Ishikawa (cell line): ENCODE measurements around the gene CAMK1D.

Source experiments
- CEBPB ChIP-seq: IDR thresholded peaks from 2 replicates; pipeline ENCODE4 v1.6.1; 2012
- CREB1 ChIP-seq: IDR thresholded peaks from 2 replicates; pipeline ENCODE4 v1.6.1; 2012; ENCODE audit warnings: low read depth
- EGR1 ChIP-seq: IDR thresholded peaks from 2 replicates; pipeline ENCODE4 v1.6.1; 2012
- EP300 ChIP-seq: IDR thresholded peaks from 2 replicates; pipeline ENCODE4 v1.6.1; 2012; ENCODE audit warnings: borderline replicate concordance
- FOXM1 ChIP-seq: IDR thresholded peaks from 2 replicates; pipeline ENCODE4 v1.6.1; 2012; ENCODE audit warnings: low read depth, borderline replicate concordance
- NFIC ChIP-seq: IDR thresholded peaks from 2 replicates; pipeline ENCODE4 v1.6.1; 2012
- RAD21 ChIP-seq: IDR thresholded peaks from 2 replicates; pipeline ENCODE4 v1.6.1; 2012; ENCODE audit warnings: low read depth
- TAF1 ChIP-seq: IDR thresholded peaks from 2 replicates; pipeline ENCODE4 v1.6.1; 2012; ENCODE audit warnings: low read depth, mild to moderate bottlenecking
- TCF12 ChIP-seq: IDR thresholded peaks from 2 replicates; pipeline ENCODE4 v1.6.1; 2012; ENCODE audit warnings: low read depth
- TEAD4 ChIP-seq: IDR thresholded peaks from 2 replicates; pipeline ENCODE4 v1.6.1; 2012
- YY1 ChIP-seq: IDR thresholded peaks from 2 replicates; pipeline ENCODE4 v1.6.1; 2012; ENCODE audit warnings: low read depth
- ZBTB7A ChIP-seq: IDR thresholded peaks from 2 replicates; pipeline ENCODE4 v1.6.1; 2012; ENCODE audit warnings: low read depth
- TF ChIP-seq, protein P1 (sequence below): IDR thresholded peaks from 2 replicates; pipeline ENCODE4 v1.6.1; 2012
- TF ChIP-seq, protein P2 (sequence below): IDR thresholded peaks from 2 replicates; pipeline ENCODE4 v1.6.1; 2012; ENCODE audit warnings: low read depth, mild to moderate bottlenecking
- TF ChIP-seq, protein P3 (sequence below): IDR thresholded peaks from 2 replicates; pipeline ENCODE4 v1.6.1; 2012

The CAMK1D gene

DNA sequence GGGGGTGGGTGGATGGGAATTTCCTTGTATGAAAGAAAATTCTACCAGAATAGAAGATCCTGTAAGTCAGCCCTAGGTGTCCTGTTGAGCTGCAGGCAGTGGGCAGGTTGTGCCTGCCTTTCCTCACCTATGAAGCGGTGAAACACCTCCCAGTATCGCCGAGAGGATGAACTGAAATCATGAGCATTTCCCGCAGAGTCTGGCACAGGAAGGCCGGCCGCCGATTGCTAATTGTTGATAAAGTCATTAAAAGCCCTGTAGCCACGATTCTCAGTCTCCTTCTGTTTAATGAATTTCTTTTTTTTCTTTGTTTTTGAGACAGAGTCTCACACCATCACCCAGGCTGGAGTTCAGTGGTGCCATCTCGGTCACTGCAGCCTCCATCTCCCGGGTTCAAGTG, 142.1 kb downstream of the CAMK1D start:
- no peak for TF ChIP-seq NFIC
- TF ChIP-seq, protein P1, sequence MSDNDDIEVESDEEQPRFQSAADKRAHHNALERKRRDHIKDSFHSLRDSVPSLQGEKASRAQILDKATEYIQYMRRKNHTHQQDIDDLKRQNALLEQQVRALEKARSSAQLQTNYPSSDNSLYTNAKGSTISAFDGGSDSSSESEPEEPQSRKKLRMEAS = no peak
- TF ChIP-seq TCF12 = no peak
- TF ChIP-seq RAD21 = no peak
- no peak for TF ChIP-seq YY1
- no peak for TF ChIP-seq FOXM1
- TF ChIP-seq, protein P2, sequence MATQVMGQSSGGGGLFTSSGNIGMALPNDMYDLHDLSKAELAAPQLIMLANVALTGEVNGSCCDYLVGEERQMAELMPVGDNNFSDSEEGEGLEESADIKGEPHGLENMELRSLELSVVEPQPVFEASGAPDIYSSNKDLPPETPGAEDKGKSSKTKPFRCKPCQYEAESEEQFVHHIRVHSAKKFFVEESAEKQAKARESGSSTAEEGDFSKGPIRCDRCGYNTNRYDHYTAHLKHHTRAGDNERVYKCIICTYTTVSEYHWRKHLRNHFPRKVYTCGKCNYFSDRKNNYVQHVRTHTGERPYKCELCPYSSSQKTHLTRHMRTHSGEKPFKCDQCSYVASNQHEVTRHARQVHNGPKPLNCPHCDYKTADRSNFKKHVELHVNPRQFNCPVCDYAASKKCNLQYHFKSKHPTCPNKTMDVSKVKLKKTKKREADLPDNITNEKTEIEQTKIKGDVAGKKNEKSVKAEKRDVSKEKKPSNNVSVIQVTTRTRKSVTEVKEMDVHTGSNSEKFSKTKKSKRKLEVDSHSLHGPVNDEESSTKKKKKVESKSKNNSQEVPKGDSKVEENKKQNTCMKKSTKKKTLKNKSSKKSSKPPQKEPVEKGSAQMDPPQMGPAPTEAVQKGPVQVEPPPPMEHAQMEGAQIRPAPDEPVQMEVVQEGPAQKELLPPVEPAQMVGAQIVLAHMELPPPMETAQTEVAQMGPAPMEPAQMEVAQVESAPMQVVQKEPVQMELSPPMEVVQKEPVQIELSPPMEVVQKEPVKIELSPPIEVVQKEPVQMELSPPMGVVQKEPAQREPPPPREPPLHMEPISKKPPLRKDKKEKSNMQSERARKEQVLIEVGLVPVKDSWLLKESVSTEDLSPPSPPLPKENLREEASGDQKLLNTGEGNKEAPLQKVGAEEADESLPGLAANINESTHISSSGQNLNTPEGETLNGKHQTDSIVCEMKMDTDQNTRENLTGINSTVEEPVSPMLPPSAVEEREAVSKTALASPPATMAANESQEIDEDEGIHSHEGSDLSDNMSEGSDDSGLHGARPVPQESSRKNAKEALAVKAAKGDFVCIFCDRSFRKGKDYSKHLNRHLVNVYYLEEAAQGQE = no peak
- TF ChIP-seq, protein P3, sequence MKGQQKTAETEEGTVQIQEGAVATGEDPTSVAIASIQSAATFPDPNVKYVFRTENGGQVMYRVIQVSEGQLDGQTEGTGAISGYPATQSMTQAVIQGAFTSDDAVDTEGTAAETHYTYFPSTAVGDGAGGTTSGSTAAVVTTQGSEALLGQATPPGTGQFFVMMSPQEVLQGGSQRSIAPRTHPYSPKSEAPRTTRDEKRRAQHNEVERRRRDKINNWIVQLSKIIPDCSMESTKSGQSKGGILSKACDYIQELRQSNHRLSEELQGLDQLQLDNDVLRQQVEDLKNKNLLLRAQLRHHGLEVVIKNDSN = no peak
- TF ChIP-seq CREB1 = no peak
- TF ChIP-seq TAF1 = no peak
- no peak for TF ChIP-seq CEBPB
- no peak for TF ChIP-seq TEAD4
- no peak for TF ChIP-seq ZBTB7A
- no peak for TF ChIP-seq EP300
- TF ChIP-seq EGR1 = no peak

DNA sequence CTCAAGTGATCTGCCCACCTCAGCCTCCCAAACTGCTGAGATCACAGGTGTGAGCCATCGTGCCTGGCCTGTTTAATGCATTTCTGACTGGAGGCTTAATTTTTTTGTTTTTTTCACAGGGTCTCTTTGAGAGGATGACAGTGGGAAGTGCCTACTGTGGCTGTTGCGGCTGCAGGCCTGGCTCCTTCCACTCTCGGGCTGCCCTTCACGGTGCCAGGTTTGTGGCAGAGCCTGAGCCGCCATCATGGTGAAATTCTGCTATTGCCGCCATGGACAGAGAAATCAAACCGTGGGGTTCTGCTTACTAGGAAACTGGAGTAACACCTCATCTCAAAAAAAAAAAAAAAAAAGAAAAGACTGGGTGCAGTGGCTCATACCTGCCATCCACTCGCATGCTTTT, 142.7 kb downstream of the CAMK1D start:
- TF ChIP-seq EP300 (no peak), TEAD4 (no peak), CREB1 (no peak), CEBPB (no peak), ZBTB7A (no peak), EGR1 (no peak), FOXM1 (no peak), YY1 (no peak), NFIC (no peak), TAF1 (no peak), RAD21 (no peak), TCF12 (no peak)
- TF ChIP-seq, protein P2 = no peak
- TF ChIP-seq, protein P3 = no peak
- TF ChIP-seq, protein P1 = no peak

DNA sequence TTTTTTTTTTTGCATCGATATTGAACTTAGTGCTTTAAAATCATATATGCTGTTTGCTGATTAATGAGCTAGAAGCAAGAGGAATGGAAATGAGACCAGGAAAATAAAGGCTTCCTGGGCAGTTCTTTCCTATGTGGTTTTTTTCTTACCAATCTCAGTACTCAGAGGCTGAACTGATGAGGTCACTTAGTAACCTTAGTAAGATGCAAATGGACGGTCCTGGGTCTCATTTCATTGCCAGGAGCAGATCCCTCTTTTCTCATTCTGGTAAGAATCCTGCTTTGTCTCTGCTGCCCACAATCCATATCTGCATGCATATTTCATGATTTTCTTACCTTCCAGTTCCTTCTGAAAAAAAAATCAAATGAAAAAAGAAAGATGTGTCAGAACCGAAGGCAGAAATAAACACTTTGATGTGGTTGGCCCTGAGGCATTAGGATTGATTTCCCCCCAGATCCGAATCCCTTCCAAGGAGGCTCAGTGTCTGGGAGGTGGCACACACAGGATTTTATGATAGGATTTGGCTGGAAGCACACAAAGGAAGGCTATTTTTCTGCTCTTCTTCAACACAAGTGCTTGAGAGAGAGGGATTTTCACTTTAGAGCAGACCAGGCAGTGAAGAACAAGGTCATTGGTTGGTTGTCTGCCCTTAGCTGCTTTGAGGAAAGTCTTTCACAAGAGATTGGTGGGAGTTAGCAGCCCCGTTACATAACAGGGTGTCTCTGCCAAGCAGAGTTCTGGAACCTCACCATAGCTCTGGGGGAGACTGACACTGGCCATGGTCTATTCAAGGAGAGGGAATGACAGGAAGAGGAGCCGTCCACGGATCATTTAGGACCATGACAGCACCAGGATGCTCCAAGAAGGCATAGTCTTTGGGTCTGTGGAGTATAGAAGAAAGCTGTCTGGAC, 150.0 kb downstream of the CAMK1D start:
- TF ChIP-seq TEAD4 = no peak
- TF ChIP-seq, protein P1 = no peak
- no peak for TF ChIP-seq CEBPB
- no peak for TF ChIP-seq TCF12
- no peak for TF ChIP-seq RAD21
- no peak for TF ChIP-seq FOXM1
- TF ChIP-seq, protein P2 = no peak
- TF ChIP-seq TAF1 = no peak
- no peak for TF ChIP-seq YY1
- no peak for TF ChIP-seq EP300
- TF ChIP-seq ZBTB7A = no peak
- TF ChIP-seq NFIC = no peak
- TF ChIP-seq CREB1 = no peak
- TF ChIP-seq, protein P3 = no peak
- no peak for TF ChIP-seq EGR1
